Skin epidermis (tissue), 12 donors: ENCODE measurements around the gene CHMP1A.

ENCODE experiments used
- H3K27ac ChIP-seq, 21 experiments: fragments of 200-600 bp; sonication (generic) in 11 of 21; one replicate each; pipeline ENCODE4 v1.5.0; 2020; ENCODE audit warnings: mild to moderate bottlenecking in 3 of 21, inconsistent platforms in 2 of 21, moderate library complexity in 2 of 21
- H3K4me3 ChIP-seq, 7 experiments: fragments of 200-600 bp; sonication (generic) in 2 of 7; one replicate each; pipeline ENCODE4 v1.5.0; 2020; ENCODE audit warnings: inconsistent platforms in 2 of 7, mild to moderate bottlenecking in 2 of 7, moderate library complexity in 1 of 7

Gene CHMP1A

DNA sequence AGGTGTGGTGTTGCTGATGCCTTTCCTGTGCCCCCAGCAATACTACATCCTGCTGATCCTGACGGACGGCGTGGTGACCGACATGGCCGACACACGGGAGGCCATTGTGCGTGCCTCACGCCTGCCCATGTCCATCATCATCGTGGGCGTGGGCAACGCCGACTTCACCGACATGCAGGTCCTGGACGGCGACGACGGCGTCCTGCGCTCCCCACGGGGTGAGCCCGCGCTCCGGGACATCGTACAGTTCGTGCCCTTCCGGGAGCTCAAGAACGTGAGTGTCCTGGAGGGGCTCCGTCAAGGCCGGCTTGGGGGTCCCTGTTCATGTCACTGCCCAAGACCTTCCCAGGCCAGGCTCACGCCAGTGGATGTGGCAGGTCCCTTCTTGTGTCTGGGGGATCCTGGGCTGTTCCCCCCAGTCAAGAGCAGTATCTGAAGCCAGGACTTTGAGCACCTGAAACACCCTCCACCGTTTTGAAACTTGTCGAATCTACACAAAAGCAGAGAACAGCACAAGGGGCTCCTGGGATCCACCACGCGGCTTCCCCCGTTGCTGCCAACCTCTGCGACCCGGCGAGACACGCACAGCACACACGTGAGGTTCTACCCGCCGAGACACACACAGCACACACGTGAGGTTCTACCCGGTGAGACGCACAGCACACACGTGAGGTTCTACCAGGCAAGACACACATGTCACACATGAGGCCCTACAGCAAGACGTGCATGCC lies 62.0 kb downstream of the CHMP1A start:
- no peak overlapping the region for H3K4me3 ChIP-seq
- no peak overlapping the region for H3K27ac ChIP-seq
